SK-N-SH (cell line): ENCODE measurements around the gene OSBPL5.

Source experiments
- CHD2 ChIP-seq: fragments of 150-350 bp; IDR thresholded peaks from 2 replicates; pipeline ENCODE4 v1.6.1; 2018; ENCODE audit warnings: low read length; ENCODE audit not compliant: partially characterized antibody
- EP300 ChIP-seq, 2 experiments: IDR thresholded peaks; 2 replicates each; pipeline versions ENCODE4 v1.4.0 to v1.6.1; 2012; ENCODE audit warnings: borderline replicate concordance in 1 of 2, low read depth in 1 of 2, low read length in 1 of 2
- JUND ChIP-seq: IDR thresholded peaks from 2 replicates; pipeline ENCODE4 v1.4.0; 2012
- MXI1 ChIP-seq: IDR thresholded peaks from 2 replicates; pipeline ENCODE4 v1.6.1; 2012; ENCODE audit warnings: mild to moderate bottlenecking, low read depth, low read length, improper control_type of control experiment
- POLR2AphosphoS5 ChIP-seq: IDR thresholded peaks from 2 replicates; pipeline ENCODE4 v1.6.1; 2012; ENCODE audit warnings: low read depth, low read length
- RFX5 ChIP-seq: IDR thresholded peaks from 2 replicates; pipeline ENCODE4 v1.6.1; 2012; ENCODE audit warnings: mild to moderate bottlenecking, improper control_type of control experiment, low read length
- TCF12 ChIP-seq: IDR thresholded peaks from 2 replicates; pipeline ENCODE4 v1.4.0; 2012
- YY1 ChIP-seq: IDR thresholded peaks from 2 replicates; pipeline ENCODE4 v1.4.0; 2012; ENCODE audit warnings: low read depth, mild to moderate bottlenecking
- TF ChIP-seq, protein P1 (sequence below): fragments of 200-600 bp; sonication (generic); IDR thresholded peaks from 2 replicates; pipeline ENCODE4 v1.6.1; 2017; ENCODE audit warnings: antibody characterized with exemption, mild to moderate bottlenecking, moderate library complexity
- TF ChIP-seq, protein P2 (sequence below): IDR thresholded peaks from 2 replicates; pipeline ENCODE4 v1.6.1; 2012; ENCODE audit warnings: mild to moderate bottlenecking, low read depth, low read length, moderate library complexity
- TF ChIP-seq, protein P3 (sequence below): IDR thresholded peaks from 2 replicates; pipeline ENCODE4 v1.4.0; 2012; ENCODE audit warnings: low read depth, borderline replicate concordance
- TF ChIP-seq, protein P4 (sequence below): IDR thresholded peaks from 2 replicates; pipeline ENCODE4 v1.4.0; 2012; ENCODE audit warnings: low read depth

DNA sequence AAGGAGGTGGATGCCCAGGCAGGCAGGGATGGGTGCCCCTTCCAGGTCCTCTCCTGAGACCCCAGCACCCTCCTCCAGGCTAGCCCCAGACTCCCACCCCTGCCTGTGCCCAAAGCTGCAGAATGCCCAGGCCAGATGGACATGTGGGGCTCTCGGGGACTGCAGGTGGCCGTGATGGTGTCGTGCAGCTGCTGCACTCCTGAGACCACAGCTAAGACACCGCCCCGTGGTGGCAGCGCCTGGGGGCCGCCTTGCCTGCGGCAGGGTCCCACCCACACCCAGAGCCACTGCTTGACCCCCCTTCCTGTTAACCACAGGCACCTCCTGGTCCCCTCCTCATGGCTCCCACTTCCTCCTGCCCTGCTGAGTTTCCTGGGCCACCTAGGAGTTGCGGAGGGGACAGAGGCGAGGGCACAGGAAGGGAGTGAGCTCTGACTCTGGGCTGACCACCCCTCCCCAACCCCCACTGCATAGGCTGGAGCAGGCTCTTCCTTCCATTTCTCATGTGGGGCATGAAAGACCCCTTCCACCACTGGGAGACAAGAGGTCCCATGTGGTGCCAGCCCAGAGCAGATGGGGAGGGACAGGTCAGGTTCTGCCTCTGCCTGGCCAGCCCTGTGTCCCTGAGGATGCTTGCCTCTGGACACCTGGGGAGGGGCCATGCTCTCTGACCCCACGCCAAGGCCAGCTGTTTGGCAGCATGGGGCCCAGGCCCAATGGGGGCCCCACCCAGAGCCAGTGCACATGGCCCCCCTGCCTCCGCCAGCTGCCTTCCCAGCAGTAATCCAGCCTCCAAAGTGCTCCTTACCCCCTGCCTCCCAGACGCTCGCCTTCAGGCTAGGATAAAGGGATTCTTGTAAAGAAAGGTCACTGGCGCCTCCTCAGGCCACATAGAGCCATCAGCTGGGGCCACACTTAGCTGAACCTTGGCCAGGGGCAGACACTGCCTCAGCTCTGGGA lies 29.3 kb downstream of the OSBPL5 start:
- TF ChIP-seq, protein P1, sequence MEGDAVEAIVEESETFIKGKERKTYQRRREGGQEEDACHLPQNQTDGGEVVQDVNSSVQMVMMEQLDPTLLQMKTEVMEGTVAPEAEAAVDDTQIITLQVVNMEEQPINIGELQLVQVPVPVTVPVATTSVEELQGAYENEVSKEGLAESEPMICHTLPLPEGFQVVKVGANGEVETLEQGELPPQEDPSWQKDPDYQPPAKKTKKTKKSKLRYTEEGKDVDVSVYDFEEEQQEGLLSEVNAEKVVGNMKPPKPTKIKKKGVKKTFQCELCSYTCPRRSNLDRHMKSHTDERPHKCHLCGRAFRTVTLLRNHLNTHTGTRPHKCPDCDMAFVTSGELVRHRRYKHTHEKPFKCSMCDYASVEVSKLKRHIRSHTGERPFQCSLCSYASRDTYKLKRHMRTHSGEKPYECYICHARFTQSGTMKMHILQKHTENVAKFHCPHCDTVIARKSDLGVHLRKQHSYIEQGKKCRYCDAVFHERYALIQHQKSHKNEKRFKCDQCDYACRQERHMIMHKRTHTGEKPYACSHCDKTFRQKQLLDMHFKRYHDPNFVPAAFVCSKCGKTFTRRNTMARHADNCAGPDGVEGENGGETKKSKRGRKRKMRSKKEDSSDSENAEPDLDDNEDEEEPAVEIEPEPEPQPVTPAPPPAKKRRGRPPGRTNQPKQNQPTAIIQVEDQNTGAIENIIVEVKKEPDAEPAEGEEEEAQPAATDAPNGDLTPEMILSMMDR: no peak
- TF ChIP-seq, protein P2, sequence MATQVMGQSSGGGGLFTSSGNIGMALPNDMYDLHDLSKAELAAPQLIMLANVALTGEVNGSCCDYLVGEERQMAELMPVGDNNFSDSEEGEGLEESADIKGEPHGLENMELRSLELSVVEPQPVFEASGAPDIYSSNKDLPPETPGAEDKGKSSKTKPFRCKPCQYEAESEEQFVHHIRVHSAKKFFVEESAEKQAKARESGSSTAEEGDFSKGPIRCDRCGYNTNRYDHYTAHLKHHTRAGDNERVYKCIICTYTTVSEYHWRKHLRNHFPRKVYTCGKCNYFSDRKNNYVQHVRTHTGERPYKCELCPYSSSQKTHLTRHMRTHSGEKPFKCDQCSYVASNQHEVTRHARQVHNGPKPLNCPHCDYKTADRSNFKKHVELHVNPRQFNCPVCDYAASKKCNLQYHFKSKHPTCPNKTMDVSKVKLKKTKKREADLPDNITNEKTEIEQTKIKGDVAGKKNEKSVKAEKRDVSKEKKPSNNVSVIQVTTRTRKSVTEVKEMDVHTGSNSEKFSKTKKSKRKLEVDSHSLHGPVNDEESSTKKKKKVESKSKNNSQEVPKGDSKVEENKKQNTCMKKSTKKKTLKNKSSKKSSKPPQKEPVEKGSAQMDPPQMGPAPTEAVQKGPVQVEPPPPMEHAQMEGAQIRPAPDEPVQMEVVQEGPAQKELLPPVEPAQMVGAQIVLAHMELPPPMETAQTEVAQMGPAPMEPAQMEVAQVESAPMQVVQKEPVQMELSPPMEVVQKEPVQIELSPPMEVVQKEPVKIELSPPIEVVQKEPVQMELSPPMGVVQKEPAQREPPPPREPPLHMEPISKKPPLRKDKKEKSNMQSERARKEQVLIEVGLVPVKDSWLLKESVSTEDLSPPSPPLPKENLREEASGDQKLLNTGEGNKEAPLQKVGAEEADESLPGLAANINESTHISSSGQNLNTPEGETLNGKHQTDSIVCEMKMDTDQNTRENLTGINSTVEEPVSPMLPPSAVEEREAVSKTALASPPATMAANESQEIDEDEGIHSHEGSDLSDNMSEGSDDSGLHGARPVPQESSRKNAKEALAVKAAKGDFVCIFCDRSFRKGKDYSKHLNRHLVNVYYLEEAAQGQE: no peak
- TF ChIP-seq RFX5 (no peak), YY1 (no peak), CHD2 (no peak), POLR2AphosphoS5 (no peak), MXI1 (no peak), EP300 (IDR thresholded peaks at IDR 0.05; ENCODE audit: borderline replicate concordance in 1 of 2, low read depth in 1 of 2, low read length in 1 of 2) (no peak), TCF12 (no peak), JUND (no peak)
- TF ChIP-seq, protein P3, sequence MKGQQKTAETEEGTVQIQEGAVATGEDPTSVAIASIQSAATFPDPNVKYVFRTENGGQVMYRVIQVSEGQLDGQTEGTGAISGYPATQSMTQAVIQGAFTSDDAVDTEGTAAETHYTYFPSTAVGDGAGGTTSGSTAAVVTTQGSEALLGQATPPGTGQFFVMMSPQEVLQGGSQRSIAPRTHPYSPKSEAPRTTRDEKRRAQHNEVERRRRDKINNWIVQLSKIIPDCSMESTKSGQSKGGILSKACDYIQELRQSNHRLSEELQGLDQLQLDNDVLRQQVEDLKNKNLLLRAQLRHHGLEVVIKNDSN: no peak
- TF ChIP-seq, protein P4, sequence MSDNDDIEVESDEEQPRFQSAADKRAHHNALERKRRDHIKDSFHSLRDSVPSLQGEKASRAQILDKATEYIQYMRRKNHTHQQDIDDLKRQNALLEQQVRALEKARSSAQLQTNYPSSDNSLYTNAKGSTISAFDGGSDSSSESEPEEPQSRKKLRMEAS: no peak
